ENCODE results near the gene PLEKHA1. TPM values are rescaled to one million over a fixed set of nuclear protein-coding genes. Genes with fewer than 3 reads are reported as not detected.

Gene PLEKHA1
- total RNA-seq, 2 experiments from 2014 or later, result 16.5 to 16.7 TPM

DNA sequence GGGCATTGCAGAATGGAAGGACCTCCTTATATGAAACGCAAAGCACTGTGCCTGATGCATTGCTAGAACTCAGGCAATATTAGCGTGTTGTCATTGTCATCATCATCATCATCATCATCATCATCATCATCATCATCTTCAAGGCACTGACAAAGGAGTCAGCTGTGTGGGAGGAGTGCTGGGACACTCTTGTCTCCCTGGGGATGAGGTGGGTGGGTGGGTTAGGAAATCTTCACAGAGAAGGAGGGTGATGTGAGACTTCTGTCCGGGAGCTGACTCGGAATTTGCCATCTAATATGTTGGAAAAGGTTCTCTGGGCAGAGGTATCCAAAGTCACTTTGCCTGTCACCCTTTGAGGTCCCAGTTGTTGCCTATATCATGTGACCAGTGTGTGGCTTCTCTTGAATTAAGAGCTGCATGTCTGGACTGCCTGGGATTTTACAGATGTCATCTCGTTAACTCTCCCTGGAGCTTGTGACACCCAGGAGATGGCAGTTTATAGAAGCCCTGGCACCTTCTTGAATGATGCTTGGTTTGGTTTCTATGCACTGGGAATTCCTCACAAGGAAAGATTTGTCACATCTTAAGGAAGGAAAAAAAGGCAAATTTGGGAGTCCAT is 93.9 kb downstream of the PLEKHA1 start:
- ChIA-PET CTCF (no interaction called here), POLR2A (interaction anchor here (0.6 kb wide), 1 partner anchor 15 kb away, joined by 4 read pairs; no protein-coding TSS in a partner anchor)

DNA sequence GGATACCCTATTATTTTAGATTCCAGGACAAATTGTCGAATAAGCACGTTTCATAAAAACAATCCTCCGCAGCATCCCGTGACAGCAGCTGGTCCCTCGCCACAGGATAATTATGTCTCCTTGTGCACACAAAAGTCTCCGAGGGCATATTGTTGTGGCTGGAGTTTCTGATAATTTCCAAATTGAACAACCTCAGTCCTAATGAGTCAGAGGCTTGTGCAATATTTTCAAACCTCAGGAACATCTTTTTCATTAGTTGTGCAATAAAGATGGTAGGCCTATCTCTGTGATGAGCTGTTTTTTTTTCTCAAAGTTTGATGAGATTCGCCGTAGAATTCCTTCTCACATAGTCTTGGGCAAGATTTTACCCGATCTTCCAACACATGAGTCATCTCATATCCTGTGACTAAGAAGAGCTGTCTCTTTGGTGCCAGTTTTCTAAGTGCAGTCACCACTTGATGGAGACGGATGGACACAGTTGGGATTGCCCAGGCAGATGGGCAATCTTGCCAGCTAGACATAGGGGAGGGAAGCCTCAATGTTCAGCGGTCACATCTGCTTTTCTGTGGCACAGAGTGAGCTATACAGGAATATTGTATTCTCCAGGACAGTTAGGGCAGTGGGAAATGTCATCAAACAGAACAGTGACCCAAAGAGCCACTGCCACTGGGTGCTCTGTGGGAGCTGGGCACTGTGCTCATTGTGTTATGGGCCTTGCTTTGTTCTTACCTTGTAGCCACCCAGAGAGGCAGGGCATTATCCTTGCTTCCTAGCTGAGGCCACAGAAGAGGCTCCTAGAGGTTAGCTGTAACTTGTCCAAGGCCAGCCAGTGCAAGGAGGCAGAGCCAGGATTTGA is 94.6 kb downstream of the PLEKHA1 start:
- POLR2A ChIA-PET, result no interaction called here
- CTCF ChIA-PET, result interaction anchor here (0.8 kb wide), 1 partner anchor 96 kb away, joined by 3 read pairs; no protein-coding TSS in a partner anchor

- POLR2A ChIA-PET, result no interaction called here
These were observed 95.3 kb downstream of the PLEKHA1 start for GRCh38 chr10:122469848-122470247.

GRCh38 chr10:122471531-122472177 is 97.1 kb downstream of the PLEKHA1 start:
- POLR2A ChIA-PET, result no interaction called here
- CTCF ChIA-PET, result no interaction called here

More at GRCh38 chr10:122469848-122470247, 95.3 kb downstream of the PLEKHA1 start:
- CTCF ChIA-PET, result no interaction called here

DNA sequence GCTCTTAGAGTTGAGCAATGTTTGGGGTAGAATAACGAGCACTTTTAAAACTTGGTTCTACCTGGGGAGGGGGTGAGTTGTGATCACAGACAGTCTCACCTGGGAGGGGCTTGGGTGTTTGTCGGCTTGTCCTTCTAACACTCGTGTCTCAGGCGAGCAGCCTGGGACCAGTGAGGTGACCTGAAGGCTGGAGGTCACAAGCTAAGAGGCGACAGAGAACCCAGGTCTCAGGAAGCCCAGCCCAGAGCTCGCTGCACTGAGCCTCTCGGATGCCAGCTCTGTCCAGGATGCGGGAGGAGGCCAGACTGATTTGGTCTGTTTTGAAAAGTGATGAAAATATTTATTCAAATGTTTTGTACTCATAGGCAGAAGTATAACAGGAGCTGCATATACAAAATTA is 98.6 kb downstream of the PLEKHA1 start:
- ChIA-PET POLR2A (no interaction called here), CTCF (no interaction called here)

GRCh38 chr10:122474131-122474818 is 99.8 kb downstream of the PLEKHA1 start:
- ChIA-PET POLR2A (no interaction called here), CTCF (interaction anchor here (0.6 kb wide), 2 partner anchors 29 to 215 kb away, joined by 3 read pairs; no protein-coding TSS in a partner anchor)

DNA sequence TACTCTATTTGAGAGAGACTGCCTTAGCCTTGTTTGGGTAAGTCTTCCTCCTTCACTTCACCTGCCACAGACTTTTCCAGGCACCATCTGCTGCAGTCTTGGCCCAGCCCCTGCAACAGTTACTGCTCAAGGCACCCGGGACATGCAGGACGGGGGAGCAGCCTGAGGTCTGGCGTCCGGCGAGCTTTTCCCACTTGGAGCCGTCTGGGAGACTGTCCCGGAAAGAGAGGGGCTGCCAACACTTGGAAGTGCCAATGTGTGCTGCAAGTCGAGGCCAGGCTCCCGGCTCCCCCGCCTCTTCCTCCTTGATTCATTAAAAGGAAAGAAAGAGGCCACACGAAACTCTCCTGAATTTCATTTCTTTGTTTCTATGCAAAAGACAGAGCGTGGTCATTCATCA is 100.6 kb downstream of the PLEKHA1 start:
- CTCF ChIA-PET, result no interaction called here
- POLR2A ChIA-PET, result no interaction called here

- CTCF ChIA-PET, result no interaction called here
These were observed 101.3 kb downstream of the PLEKHA1 start for GRCh38 chr10:122475591-122476332.

DNA sequence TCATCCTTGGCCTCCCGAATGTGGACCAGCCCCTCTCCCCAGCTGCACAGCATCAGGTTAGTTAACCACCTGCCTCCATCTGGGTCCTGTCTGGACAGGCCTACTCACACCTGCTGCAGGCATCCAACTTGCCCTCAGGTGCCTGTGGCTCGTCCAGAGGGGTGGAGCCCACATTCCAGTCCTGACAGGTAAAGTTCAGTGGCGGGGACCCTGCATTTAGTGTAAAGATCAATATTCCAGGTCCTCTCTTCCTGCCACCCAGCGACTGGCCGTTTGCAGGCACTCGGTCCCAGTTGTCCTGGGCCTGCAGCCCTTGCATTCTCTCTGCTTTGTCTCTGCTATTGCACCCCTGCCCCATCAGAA is 101.8 kb downstream of the PLEKHA1 start:
- CTCF ChIA-PET, result no interaction called here

More at GRCh38 chr10:122475591-122476332, 101.3 kb downstream of the PLEKHA1 start:
- POLR2A ChIA-PET, result no interaction called here

GRCh38 chr10:122477436-122477835 is 102.9 kb downstream of the PLEKHA1 start:
- POLR2A ChIA-PET, result no interaction called here
- CTCF ChIA-PET, result interaction anchor here (0.5 kb wide), 1 partner anchor 488 kb away, joined by 3 read pairs; no protein-coding TSS in a partner anchor

More for the DNA sequence above, 101.8 kb downstream of the PLEKHA1 start:
- POLR2A ChIA-PET, result no interaction called here

DNA sequence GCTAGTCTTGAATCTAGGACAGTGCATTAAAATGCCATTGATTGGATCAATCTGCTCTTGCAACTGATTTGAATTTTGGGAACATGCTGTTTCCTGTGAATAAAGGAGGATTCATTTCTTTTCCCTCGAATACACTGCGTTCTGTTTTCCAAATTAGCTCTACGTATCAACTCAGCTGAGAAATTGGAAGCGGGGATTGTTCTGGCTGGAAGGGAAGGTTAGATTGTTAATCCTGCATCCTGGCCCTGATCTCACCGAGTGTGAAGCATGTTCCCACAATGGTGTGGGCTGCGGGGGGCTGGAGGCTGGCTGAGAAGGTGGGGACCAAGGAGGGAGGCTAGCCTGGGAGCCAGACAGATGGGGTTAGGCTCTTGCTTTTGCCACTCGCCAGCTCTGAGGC is 104.5 kb downstream of the PLEKHA1 start:
- POLR2A ChIA-PET, result no interaction called here
- CTCF ChIA-PET, result no interaction called here

GRCh38 chr10:122480146-122480833 is 105.8 kb downstream of the PLEKHA1 start:
- CTCF ChIA-PET, result no interaction called here
- POLR2A ChIA-PET, result no interaction called here

DNA sequence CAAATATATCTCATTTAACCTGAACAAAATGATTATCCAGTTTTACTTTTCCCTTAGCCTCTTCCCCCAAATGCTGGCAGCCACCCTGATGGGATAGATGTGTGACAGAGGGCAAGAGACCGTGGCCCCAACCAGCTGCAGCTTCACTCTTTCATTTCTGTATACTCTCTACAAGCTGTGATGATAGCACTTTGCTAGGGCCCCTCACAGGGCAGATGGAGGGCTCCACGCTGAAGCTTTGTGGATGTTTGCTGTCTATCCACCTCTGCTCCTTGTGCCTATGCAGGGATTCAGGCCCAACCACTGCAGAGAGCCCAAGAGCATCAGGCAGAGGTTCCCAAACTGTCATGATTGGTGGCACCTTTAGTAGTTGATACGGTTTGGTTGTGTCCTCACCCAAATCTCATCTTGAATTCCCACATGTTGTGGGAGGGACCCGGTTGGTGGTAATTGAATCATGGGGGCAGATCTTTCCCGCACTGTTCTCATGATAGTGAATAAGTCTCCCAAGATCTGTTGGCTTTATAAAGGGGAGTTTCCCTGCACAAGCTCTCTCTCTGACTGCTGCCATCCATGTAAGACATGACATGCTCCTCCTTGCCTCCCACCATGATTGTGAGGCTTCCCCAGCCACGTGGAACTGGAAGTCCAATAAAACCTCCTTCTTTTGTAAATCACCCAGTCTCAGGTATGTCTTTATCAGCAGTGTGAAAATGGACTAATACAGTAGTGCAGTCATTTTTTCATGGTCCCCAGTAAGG is 107.0 kb downstream of the PLEKHA1 start:
- ChIA-PET CTCF (no interaction called here), POLR2A (no interaction called here)

Other genes starting within 250 kb of the PLEKHA1 start
- not detected for gene BTBD16, start 103.4 kb upstream of the PLEKHA1 start, total RNA-seq
- gene ARMS2, start 79.9 kb downstream of the PLEKHA1 start, total RNA-seq, result not detected
- gene HTRA1, start 86.8 kb downstream of the PLEKHA1 start, total RNA-seq, result not detected
- gene DMBT1, start 186.0 kb downstream of the PLEKHA1 start, total RNA-seq, result not detected